HG03565 (cell line): ENCODE data around the gene TTF2.

Experiments
- ATAC-seq: cut with Tn5 transposase; IDR thresholded peaks from one replicate; pipeline ENCODE4 v1.9.1; 2021; ENCODE audit warnings: mild to moderate bottlenecking, moderate library complexity; ENCODE audit not compliant: unreplicated experiment

TTF2 gene

DNA sequence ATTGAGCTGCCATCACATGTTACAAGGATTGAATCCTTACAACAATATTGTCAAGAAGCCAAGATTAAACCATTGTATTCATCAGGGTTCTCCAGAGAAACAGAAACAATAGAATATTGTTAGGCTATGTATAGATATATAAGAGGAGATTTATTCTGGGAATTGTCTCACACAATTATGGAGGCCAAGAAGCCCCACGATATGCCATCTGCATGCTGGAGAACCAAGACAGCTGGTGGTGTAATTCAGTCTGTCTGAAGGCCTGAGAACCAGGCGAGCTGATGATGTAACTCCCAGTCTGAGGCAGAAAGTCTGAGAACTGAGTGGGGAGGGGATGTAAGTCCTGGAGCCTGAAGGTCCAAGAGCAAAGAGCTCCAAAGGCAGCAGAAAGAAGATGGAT lies 14.5 kb upstream of the TTF2 start:
- ATAC-seq = no peak

DNA sequence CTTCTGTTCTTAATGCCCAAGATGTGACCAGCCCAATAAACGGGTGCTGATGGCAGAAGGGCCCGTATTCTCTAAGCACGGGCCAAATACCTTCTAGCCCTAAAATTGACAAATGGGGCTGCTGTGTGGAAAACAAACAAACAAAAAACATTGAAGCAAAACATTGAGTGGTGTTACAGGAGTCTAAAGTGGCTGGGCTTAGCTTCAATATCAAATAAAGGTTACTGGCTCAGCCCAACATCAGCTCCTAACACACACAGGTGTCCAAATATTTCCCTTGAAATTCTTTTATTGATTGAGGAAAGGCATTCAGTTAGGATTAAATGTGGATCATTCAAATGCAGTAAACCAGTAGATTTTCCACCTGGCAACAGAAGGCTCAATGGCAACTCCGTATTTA lies 13.3 kb upstream of the TTF2 start:
- ATAC-seq = no peak

DNA sequence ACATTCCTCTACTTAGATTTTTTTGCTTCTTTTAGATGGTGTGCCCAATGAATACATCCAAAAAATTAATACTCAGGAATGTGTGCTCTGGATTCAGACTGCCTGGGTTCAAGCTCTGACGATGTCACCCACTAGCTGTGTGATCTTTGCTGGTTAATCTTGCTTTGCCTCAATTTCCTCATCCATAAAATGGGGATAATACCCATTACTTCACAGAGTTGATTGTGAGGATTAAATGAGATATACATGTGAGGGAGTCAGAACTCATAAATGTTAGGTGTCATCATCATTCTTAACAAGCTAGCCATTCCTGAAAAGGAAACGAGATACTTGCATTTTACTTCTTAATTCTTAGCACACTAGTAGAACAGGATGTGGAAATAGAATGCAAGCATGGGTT lies 12.9 kb upstream of the TTF2 start:
- ATAC-seq = no peak

DNA sequence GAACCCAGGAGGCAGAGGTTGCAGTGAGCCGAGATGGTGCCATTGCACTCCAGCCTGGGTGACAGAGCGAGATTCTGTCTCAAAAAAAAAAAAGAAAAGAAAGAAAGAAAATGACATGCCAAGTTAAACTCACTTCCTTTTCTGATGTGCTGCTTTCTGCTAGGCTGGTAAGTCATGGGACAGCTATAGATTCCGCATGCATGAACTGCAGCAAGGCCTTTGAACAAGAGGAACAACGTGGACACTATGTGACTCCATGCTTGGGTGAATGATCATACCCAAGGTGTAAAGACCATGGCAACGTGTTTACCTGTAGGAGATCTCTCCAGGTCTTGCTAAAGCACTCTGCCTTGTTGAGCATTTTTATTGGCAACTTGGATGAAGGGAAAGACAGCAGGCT lies 10.3 kb upstream of the TTF2 start:
- no peak for ATAC-seq

DNA sequence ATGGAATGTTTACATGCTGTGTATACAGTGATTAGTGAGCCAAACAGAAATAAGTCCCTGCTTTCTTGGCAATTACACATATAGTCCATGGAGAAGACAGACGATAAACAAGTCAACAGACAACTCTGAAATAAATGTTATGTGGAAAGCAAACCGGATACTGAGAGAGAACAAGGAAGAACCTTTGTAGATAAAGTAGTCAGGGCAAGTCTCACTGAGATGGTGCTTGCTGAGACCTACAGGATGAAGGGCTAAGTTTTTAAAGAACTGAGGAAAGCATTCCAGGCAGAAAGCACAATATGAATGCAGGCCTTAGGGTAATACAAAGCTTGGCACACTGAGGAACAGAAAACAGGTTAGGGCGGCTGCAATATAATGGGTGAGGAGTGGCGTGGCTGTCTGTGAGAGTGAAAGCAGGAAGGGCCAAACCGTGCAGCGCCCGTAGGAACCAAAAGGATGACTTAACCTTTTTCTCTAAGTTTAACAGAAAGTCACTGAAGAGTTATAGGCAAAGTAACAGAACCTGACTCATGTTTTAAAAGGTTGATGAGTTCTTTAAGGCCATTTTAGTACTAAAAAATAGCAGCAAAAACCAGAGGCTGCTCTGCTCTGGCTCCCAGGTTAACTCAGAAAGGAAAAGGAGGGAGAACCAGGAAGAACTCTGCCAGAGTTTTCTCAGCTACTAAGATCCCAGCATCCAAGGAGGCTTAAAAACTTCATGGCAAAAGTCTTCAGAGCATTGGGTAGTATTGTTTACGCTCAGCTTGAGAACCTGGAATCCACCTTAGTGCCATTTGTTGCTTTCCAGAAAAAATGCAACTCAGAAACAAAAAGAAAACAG lies 8.7 kb upstream of the TTF2 start:
- ATAC-seq = peak; percentile 71

DNA sequence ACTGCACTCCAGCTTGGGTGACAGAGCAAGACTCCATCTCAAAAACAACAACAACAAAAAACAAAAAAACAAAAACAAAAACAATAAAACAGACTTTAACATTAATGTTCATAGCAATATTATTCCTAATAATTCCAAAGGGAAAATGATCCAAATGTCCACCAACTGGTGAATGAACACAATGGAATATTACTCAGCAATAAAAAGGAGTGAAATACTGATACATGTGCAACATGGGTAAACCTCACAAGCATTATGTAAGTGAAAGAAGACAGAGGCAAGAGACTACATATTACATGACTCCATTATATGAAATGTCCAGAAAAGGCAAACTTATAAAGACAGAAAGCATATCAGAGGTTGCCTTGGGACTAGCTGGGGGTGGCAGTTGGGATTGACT lies 6.1 kb upstream of the TTF2 start:
- no peak for ATAC-seq

DNA sequence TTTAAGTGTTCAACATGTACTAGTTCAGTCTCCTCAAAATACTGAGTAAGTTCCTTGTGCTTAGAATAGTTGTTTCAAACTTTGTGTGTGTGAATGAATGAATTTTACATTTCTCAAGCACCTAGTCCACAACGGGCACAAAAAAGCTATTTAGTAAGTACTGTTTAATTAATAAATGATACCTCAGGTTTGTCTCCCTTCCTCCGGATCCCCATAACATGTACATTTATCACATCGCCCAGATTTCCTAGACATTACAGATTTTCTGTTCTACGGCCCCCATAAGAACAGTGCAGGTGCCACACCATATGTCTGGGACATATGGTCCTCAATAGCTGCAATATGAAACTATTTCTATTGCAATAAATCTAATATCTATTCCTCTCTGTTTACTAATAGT lies 1.3 kb upstream of the TTF2 start:
- ATAC-seq = no peak

DNA sequence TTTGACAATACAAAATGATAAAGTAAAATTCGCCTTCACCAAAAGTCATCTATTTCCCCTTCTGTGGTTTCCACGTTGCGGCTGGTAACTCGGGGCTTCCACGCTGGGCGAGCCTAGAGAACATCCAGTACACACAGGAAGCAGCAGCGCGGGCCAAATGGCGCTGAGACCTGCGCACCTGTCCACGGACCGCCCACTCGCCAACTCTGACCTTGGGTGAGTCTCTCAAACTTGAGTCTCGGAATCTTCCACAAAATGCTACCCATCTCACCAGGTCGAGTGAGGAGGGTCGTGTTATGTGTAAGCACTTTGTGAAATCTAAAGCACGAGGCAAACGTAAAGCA lies 820 bp upstream of the TTF2 start:
- peak; percentile 23 for ATAC-seq

DNA sequence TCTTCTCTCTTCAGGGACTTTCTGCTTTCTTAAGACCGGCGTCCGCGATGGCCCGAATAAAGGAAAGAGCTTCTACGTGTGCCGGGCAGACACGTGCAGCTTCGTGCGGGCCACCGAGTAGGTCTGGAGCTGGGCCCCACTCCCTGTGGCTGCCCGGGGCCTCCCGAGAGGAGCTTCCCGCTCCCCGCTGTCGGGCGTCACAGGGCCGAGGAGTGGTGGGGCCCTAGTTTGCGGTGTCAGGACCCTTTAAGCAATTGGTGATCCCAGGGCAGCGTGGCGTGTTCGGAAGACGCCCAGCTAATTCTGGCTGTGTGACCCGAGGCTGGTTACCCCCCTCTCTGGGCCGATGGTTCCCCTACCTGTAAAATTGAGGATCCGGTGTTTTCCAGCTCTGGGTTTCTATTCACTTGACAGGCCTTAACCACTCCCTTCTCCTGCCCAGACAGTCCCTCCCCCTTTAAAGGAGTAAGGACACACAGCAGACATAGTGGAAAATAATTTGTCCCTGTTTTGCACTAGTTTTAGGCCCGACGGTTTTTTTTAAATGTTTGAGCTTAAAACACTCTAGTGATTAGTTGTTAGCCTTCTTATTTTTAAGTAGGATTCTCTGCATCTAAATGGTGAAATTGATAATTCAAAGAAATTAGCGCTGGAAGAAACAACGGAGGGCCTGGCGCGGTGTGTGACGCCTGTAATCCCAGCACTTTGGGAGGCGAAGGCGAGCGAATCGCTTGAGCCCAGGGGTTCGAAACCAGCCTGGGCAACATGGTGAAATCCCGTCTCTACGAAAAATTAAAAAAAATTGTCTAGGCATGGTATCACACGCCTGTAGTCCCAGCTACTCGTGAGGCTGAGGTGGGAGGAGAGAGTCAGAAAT lies 553 bp downstream of the TTF2 start:
- ATAC-seq = no peak

DNA sequence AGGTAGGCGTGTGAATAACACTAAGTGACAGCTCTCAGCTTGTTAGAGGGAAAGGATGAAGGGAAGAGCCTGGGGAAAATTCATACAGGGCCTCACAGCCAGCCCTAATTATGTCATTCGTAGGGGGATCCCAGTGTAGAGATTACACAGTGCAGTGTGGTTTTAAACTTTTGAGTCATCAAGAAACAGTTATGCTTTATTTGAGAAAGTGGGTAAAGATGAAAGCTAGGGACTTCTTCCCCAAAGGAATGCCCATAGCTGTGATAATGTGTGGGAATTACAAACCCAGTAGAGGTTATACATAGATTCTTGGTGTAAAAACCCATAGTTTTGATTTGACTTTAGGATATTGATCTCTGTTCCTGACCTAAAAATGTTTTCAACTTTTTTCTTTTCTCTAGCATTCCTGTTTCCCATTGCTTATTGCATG lies 1.9 kb downstream of the TTF2 start:
- peak; percentile 27 for ATAC-seq

DNA sequence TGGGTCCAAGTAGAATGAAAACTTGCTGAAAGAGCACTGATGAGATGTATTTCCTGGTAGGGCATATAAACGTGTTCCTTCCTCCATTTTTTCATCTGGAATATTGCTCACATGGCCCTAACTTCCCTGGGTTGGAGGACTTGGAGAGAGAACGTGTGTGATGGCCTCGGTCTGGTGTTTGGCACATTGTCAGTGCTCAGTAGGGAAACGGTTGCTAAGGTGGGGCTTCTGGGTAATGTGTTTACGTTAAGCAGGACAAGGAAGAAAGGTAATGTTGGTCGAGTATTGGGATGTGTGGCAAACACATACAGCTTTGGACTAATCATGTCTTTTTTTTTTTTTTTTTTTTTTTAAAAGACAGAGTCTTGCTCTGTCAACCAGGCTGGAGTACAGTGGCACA lies 6.2 kb downstream of the TTF2 start:
- no peak for ATAC-seq

DNA sequence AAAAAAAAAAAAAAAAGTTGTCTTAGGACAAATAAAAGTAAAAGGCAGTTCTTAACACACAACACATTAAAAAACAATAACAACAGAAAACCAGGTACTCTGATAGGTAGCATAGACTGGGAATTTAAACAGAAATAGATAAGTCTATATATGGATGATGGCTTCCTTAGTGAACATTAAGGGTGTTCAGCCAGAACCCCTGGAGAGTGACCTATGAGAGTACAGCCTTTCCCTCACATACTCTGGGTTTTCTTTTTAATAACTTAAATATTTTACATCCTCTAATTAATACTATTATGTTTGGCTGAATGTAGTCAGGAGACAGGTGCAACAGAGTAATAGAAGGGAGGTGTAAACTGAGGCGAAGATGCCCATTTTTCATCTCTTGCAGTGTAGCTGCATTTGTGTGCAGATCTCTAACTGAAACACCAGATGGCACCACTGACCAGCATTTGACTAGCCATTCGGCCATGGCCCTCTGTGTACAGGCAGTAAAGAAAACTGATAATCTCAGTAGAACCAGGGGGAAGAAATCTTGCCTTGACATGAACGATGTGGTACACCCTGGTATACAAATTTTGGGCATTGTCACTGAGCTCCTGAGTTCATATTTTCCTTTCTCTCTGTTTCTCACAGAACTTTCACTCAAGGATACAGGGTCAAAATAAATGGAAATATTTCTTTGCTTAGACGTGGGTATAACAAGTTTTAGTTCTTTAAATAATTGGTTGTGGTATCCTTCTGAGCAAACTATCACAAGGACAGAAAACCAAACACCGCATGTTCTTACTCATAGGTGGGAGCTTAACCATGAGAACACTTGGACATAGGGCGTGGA lies 7.6 kb downstream of the TTF2 start:
- peak; percentile 64 for ATAC-seq

DNA sequence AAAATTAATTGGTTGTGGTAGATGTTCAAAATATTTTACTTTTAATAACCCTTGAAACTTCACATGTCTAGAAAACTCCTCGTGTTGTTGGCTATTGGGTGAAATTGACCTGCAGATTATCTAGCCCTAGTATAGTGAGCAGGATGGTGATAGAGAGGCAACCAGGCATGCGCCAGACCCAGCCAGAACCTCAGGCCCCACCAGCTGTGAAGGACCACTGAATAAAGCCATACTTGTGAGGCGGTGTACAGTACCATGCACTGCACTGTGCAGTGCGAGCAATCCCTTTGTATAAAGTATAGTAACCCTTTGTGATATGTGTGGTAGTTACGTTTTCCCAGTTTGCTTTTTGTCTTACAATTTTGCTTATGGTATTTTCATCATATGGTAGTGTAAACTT lies 8.5 kb downstream of the TTF2 start:
- no peak for ATAC-seq

DNA sequence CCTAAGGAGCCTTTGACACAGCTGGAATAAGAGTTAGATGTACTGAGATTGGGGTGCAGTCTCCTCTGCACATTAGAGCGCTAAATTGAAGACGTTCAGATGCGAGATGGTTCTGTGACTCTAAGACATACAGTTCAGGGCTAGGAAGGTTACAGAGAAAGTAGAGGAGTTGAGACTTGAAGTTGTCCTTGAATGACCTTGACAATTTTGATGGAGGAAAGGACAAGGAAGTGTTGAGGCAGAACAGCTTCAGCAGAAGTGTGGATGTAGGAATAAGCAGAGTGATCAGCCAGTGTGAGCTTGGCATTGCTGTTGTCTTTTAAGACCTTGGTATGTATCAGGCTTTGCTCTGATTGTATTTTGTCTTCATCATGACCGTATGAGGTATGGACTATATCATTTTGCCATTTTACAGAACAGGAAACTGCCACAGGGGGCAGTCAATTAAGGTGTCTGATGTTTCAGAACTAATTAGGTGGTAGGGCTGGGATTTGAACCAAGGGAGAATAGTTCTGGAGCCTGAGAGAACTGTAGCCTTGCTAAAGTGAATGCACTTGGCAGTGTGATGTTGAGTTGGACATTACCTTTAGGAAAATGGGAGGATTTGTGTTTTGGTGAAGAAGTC lies 9.2 kb downstream of the TTF2 start:
- ATAC-seq = no peak

DNA sequence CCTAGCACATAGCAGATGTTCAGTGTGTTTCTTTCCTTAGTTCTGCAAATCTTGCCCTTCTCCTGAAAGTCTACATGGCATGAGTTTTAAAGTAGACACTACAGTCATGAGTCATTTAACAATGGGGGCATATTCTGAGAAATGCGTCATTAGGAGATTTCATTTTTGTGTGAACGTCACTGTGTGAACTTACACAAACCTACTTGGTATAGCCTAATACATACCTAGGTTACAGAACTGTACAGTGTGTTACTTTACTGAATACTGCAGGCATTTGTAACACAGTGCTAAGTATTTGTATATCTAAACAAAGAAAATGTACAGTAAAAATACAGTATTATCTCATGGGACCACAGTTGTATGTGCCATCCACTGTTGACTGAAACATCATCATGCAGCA lies 10.0 kb downstream of the TTF2 start:
- ATAC-seq = no peak

DNA sequence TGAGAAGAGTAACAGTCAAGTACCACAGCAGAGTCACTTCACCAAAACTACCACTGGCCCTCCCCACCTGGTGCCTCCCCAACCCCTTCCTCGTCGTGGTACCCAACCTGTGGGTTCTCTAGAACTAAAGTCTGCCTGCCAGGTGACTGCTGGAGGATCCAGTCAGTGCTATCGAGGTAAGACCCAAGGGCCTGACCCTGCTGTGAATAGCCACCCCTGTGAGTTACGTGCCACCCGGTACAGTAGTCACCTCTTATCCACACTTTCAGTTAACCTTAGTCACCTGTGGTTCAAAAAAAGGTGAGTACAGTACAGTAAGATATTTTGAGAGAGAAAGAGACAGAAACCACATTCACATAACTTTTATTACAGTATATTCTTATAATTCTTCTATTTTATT lies 16.5 kb downstream of the TTF2 start:
- ATAC-seq = no peak

DNA sequence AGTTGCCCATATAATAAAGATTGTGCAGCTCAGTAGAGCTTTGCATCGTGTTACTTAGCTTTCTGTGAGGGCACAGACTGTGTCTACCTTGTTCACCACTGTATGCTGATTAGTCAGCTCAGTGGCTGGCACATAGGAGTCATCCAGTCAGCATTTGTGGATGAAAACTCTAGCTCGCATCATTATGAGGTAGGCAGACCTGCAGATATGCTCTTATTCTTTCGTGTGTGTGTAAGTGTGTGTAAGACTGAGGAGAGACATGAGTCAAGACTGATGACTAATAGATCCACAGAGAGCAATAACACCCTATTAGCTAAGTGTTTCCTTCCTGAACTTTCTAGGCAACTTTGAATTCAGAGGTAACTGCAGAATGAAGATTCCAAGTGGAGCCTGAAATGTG lies 17.1 kb downstream of the TTF2 start:
- ATAC-seq = no peak

DNA sequence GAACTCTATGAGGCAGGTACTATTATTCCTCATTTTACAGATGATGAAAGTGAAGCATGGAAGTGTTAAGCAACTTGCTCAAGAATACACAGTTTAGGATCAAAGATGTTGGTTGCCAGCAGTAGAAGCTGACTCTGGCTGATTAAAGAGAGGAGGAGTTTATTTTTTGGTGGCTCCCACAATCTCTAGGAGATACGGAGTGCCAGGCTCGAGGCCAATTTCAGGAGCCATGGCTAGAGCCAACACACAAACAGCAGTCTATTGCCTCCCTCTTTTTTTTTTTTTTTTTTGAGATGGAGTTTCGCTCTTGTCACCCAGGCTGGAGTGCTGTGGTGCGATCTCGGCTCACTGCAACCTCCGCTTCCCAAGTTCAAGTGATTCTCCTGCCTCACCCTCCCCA lies 19.6 kb downstream of the TTF2 start:
- ATAC-seq = no peak

DNA sequence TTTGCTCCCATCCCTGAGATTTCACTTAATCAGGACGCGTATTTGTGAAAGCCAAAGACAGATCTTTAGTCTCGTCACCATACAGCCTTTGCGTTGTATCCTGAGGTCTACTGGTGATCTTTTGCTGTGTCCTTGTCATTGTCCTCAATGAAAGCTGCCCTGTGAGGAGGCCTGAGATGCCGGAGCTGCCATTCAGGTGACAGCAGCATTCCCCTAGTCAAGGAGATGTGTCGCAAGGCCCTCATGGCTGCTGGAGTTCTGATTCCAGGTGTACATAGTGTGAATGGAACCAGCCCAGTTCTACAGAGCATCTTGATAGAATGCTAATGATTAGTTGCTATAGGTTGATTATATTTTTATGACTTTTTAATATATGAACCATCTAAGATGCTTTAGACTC lies 24.1 kb downstream of the TTF2 start:
- no peak for ATAC-seq

DNA sequence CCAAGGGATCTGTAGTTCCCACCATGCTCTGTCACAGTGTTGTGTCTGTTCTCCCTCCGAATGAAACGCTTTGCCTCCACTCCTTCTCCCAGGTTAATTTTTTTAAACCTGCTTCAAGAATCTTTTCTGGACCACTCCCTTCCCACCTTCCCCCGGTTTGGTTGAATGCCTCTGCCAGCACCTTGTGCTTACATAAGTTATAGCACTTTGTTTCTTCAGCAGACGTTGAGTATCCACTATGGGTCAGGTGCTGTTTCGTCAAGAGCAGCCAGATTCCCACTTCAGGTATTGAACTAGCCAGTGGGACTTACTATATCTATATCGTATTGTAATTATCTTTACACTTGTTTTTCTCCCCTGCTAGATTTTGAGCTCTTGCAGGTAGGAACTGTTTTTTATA lies 27.6 kb downstream of the TTF2 start:
- ATAC-seq = no peak

DNA sequence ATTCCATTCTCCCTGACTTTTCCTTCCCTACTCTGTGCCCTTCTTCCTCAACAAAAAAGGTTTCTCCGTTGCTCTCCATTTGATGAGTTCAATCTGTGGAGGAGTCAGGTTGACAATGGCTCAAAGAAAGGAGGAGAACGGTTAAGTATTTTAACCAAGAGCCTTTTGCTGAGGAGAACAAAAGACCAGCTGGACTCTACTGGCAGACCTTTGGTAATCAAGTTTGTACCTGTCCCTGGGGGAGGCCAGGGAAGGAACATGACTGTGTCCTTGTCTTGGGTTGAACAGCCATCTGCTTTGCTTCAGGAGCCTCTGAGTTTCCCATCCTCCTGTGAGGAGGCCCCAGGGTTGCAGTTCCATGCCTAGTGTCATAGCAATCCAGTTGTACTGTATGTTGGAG lies 29.9 kb downstream of the TTF2 start:
- no peak for ATAC-seq
